ENCODE measurements around the gene COL8A2. TPM values are rescaled to one million over a fixed set of nuclear protein-coding genes. Genes with fewer than 3 reads are reported as not detected.

The COL8A2 gene
- polyA plus RNA-seq, 1 experiment: 6.8 TPM

DNA sequence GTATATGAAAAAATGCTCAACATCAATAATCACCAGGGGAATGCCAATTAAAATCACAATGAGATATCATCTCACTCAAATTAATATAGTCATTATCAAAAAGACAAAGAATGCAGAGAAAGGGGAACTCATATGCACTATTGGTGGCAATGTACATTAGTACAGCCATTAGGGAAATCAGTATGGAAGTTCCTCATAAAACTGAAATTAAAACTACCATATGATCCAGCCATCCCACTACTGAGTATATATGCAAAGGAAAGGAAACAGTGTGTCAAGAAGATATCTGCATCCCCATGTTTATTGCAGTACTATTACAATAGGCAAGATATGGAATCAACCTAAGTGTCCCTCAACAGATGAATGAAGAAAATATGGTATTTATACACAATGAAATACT, 73.2 kb downstream of the COL8A2 start:
- CTCF ChIA-PET: no interaction called here
- DNase-seq (ENCODE audit: low read depth): no peak
- H3K27me3 ChIP-seq (ENCODE audit: control insufficient read depth, insufficient read depth, low read length): no peaks in the 10 kb centered on the region
- peaks cover 4% of the 10 kb centered on the region for H3K36me3 ChIP-seq (ENCODE audit: control insufficient read depth, insufficient read depth, low read length)
- POLR2A ChIA-PET: no interaction called here
- no peak overlapping the region for H3K4me3 ChIP-seq (ENCODE audit: low read depth, low read length)
- TF ChIP-seq, protein P1, sequence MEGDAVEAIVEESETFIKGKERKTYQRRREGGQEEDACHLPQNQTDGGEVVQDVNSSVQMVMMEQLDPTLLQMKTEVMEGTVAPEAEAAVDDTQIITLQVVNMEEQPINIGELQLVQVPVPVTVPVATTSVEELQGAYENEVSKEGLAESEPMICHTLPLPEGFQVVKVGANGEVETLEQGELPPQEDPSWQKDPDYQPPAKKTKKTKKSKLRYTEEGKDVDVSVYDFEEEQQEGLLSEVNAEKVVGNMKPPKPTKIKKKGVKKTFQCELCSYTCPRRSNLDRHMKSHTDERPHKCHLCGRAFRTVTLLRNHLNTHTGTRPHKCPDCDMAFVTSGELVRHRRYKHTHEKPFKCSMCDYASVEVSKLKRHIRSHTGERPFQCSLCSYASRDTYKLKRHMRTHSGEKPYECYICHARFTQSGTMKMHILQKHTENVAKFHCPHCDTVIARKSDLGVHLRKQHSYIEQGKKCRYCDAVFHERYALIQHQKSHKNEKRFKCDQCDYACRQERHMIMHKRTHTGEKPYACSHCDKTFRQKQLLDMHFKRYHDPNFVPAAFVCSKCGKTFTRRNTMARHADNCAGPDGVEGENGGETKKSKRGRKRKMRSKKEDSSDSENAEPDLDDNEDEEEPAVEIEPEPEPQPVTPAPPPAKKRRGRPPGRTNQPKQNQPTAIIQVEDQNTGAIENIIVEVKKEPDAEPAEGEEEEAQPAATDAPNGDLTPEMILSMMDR (IDR thresholded peaks at IDR 0.05; ENCODE audit: insufficient read depth, low read depth, low read length): no peak

Other genes with a start within 250 kb of the COL8A2 start
- 10.7 and 13.1 TPM in 2 replicates for gene AGO1, start 242.0 kb downstream of the COL8A2 start, polyA plus RNA-seq (2011; rRNA removed)
- gene AGO3, start 194.1 kb downstream of the COL8A2 start, polyA plus RNA-seq (2011; rRNA removed): 18.9 and 20.5 TPM in 2 replicates
- gene TEKT2, start 41.1 kb downstream of the COL8A2 start, polyA plus RNA-seq (2011; rRNA removed): 0.10 and 0.16 TPM in 2 replicates
- 30.0 and 46.4 TPM in 2 replicates for gene ADPRS, start 36.3 kb downstream of the COL8A2 start, polyA plus RNA-seq (2011; rRNA removed)
- gene TRAPPC3, start 24.3 kb upstream of the COL8A2 start, polyA plus RNA-seq (2011; rRNA removed): 65.4 and 95.8 TPM in 2 replicates
- gene MAP7D1, start 30.9 kb upstream of the COL8A2 start, polyA plus RNA-seq (2011; rRNA removed): 20.7 and 33.7 TPM in 2 replicates
- gene THRAP3, start 99.2 kb upstream of the COL8A2 start, polyA plus RNA-seq (2011; rRNA removed): 45.8 and 69.0 TPM in 2 replicates
- 3.2 and 3.3 TPM in 2 replicates for gene SH3D21, start 181.1 kb upstream of the COL8A2 start, polyA plus RNA-seq (2011; rRNA removed)
- gene EVA1B, start 198.4 kb upstream of the COL8A2 start, polyA plus RNA-seq (2011; rRNA removed): 101 and 133 TPM in 2 replicates